MCF 10A (cell line): ENCODE measurements around the gene SYAP1. TPM values are rescaled to one million over a fixed set of nuclear protein-coding genes. Genes with fewer than 3 reads are reported as not detected.
A peak's percentile ranks its signal among the peaks of the same experiment; 100 is the strongest.

Source experiments
- BruUV-seq: library from RNA; stranded (reverse); fragments of 400-500 nt; replicated peaks from 2 replicates; lab custom pipeline; 2021; lab: Mats Ljungman, UMichigan
- CTCF ChIA-PET: fragments of 300-600 bp; sonication (Branson Sonifier 250); formaldehyde crosslinking; extraction: SDS; loops from one replicate; lab custom pipeline; 2021; ENCODE audit warnings: antibody characterized with exemption, inconsistent platforms; lab: Yijun Ruan, JAX
- POLR2A ChIA-PET: fragments of 300-600, 350-650 bp; sonication (Branson Sonifier 250); formaldehyde crosslinking; extraction: SDS; loops from one replicate; lab custom pipeline; 2020; ENCODE audit warnings: antibody characterized with exemption, inconsistent platforms; lab: Yijun Ruan, JAX
- DNase-seq: peaks from one replicate; pipeline ENCODE4 v3.0.0-alpha.2; 2018; ENCODE audit not compliant: unreplicated experiment
- H3K27ac Mint-ChIP-seq: one replicate; pipeline ENCODE4 v1.8.0; 2022; ENCODE audit warnings: mild to moderate bottlenecking, low read depth, mixed read lengths; ENCODE audit not compliant: unreplicated experiment
- H3K27me3 Mint-ChIP-seq: one replicate; pipeline ENCODE4 v1.8.0; 2022; ENCODE audit warnings: mixed read lengths; ENCODE audit not compliant: insufficient read depth, unreplicated experiment
- H3K36me3 Mint-ChIP-seq: one replicate; pipeline ENCODE4 v1.8.0; 2022; ENCODE audit warnings: mild to moderate bottlenecking, moderate library complexity, mixed read lengths; ENCODE audit not compliant: insufficient read depth, unreplicated experiment
- H3K4me1 Mint-ChIP-seq: one replicate; pipeline ENCODE4 v1.8.0; 2022; ENCODE audit warnings: mixed read lengths; ENCODE audit not compliant: insufficient read depth, unreplicated experiment
- H3K4me3 Mint-ChIP-seq: one replicate; pipeline ENCODE4 v1.8.0; 2022; ENCODE audit warnings: mild to moderate bottlenecking, moderate library complexity, mixed read lengths; ENCODE audit not compliant: unreplicated experiment
- H3K9me3 Mint-ChIP-seq: one replicate; pipeline ENCODE4 v1.8.0; 2022; ENCODE audit warnings: mixed read lengths; ENCODE audit not compliant: unreplicated experiment
- CTCF ChIP-seq: fragments of 200-600 bp; IDR thresholded peaks from one replicate; pipeline ENCODE4 v1.8.0; 2022; ENCODE audit warnings: antibody characterized with exemption, mild to moderate bottlenecking; ENCODE audit not compliant: unreplicated experiment
- intact Hi-C: fragments of 100-400 bp; cut with micrococcal nuclease; formaldehyde crosslinking; loops from 2 replicates; pipeline ENCODE4 v1.14.1; 2022
- total RNA-seq: library from RNA; stranded (reverse); gene quantifications from 2 replicates; pipeline ENCODE4 v1.2.3, GENCODE V29; 2022

Gene SYAP1
- total RNA-seq, 1 experiment from 2014 or later: 37.0 TPM

GRCh38 chrX:16683007-16683664 lies 36.3 kb upstream of the SYAP1 start:
- peaks cover 37% of the 10 kb centered on the region for H3K27me3 Mint-ChIP-seq
- no peaks in the 10 kb centered on the region for H3K4me1 Mint-ChIP-seq
- no peaks in the 10 kb centered on the region for H3K9me3 Mint-ChIP-seq
- CTCF ChIA-PET: interaction anchor here (0.6 to 2.9 kb wide), 5 partner anchors 12 to 1974 kb away, joined by 3 to 19 read pairs (median 3); no protein-coding TSS in a partner anchor
- peaks cover 27% of the 10 kb centered on the region for H3K36me3 Mint-ChIP-seq
- H3K27ac Mint-ChIP-seq: no peak overlapping the region
- POLR2A ChIA-PET: interaction anchor here (1.3 kb wide), 1 partner anchor 36 kb away, joined by 3 read pairs; the partner anchor contains the start of gene SYAP1
- no TSS peak for BruUV-seq
- TF ChIP-seq CTCF: no peak
- no peak overlapping the region for H3K4me3 Mint-ChIP-seq
- DNase-seq: no peak
- intact Hi-C loops: loop anchor here (5.0 kb wide), 1 partner anchor 941 kb away; no protein-coding TSS in a partner anchor

- Mint-ChIP-seq H3K9me3 (no peaks in the 10 kb centered on the region), H3K36me3 (peaks cover 46% of the 10 kb centered on the region), H3K27me3 (peaks cover 32% of the 10 kb centered on the region), H3K4me3 (no peak overlapping the region), H3K27ac (no peak overlapping the region), H3K4me1 (no peaks in the 10 kb centered on the region)
- DNase-seq: no peak
- intact Hi-C loops: no loop called here
- ChIA-PET POLR2A (no interaction called here), CTCF (interaction anchor here (0.9 to 3.6 kb wide), 8 partner anchors 9 to 564 kb away, joined by 3 to 10 read pairs (median 4); partner anchors contain the start of gene GRPR)
- BruUV-seq: no TSS peak
- no peak for TF ChIP-seq CTCF
Observed at GRCh38 chrX:16687514-16687913, 31.9 kb upstream of the SYAP1 start.

- peak; percentile 80 for TF ChIP-seq CTCF
- no peak overlapping the region for H3K27ac Mint-ChIP-seq
- peak; percentile 68 for DNase-seq
- no TSS peak for BruUV-seq
- H3K9me3 Mint-ChIP-seq: no peaks in the 10 kb centered on the region
- H3K27me3 Mint-ChIP-seq: peaks cover 47% of the 10 kb centered on the region
- intact Hi-C loops: loop anchor here (1.0 to 10.0 kb wide), 4 partner anchors 259 to 1220 kb away; no protein-coding TSS in a partner anchor
- H3K4me3 Mint-ChIP-seq: no peak overlapping the region
- no peaks in the 10 kb centered on the region for H3K4me1 Mint-ChIP-seq
- POLR2A ChIA-PET: no interaction called here
- CTCF ChIA-PET: interaction anchor here (0.5 to 3.2 kb wide), 16 partner anchors 10 to 1214 kb away, joined by 3 to 19 read pairs (median 4); no protein-coding TSS in a partner anchor
- peaks cover 30% of the 10 kb centered on the region for H3K36me3 Mint-ChIP-seq
Observed at GRCh38 chrX:16695079-16695676, 24.2 kb upstream of the SYAP1 start.

GRCh38 chrX:16696956-16697355 lies 22.5 kb upstream of the SYAP1 start:
- Mint-ChIP-seq H3K27me3 (peaks cover 29% of the 10 kb centered on the region), H3K9me3 (no peaks in the 10 kb centered on the region), H3K27ac (no peak overlapping the region), H3K4me3 (no peak overlapping the region), H3K36me3 (peaks cover 16% of the 10 kb centered on the region), H3K4me1 (no peaks in the 10 kb centered on the region)
- no peak for DNase-seq
- ChIA-PET CTCF (interaction anchor here (0.6 to 3.2 kb wide), 14 partner anchors 10 to 1009 kb away, joined by 3 to 19 read pairs (median 6); no protein-coding TSS in a partner anchor), POLR2A (interaction anchor here (0.7 to 1.9 kb wide), 3 partner anchors 23 to 267 kb away, joined by 3 to 5 read pairs (median 3); partner anchors contain the start of gene SYAP1)
- TF ChIP-seq CTCF: no peak
- BruUV-seq: no TSS peak
- intact Hi-C loops: loop anchor here (10.0 kb wide), 2 partner anchors 1012 to 1222 kb away; no protein-coding TSS in a partner anchor
